ENCODE data around the gene FDCSP.

FDCSP gene

DNA sequence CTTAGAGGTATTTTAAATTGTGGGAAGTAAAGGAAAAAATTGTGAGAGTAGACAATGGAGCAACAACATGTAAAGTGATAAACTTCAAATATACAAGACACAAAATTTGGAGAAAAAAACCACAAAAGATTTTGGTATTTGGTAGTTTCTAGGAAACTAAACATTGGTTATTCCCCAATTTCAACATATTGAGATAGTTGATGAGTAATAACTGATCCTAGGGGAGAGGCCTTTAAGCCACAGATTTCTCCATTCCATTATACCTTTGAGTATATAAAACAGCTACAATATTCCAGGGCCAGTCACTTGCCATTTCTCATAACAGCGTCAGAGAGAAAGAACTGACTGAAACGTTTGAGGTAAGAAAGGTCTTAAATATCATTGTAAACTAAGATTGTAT, at the start of gene FDCSP:
TSS of gene FDCSP (plus strand) at position 301 of the 400 bp plus-strand sequence. CDS start 5,071 bp downstream, outside the sequence.
- no peaks in the 10 kb centered on the region for H3K9me3 ChIP-seq (ENCODE audit: control insufficient read depth, low read length)
- H3K4me3 ChIP-seq (ENCODE audit: low read length): no peak within 1 kb of the TSS
- DNase-seq (ENCODE audit: low read depth): no peak
- H3K36me3 ChIP-seq (ENCODE audit: control insufficient read depth, insufficient read depth, low read length, severe bottlenecking): no peaks in the 10 kb centered on the region
- H3K4me1 ChIP-seq (ENCODE audit: control insufficient read depth, insufficient read depth, low read length): no peaks in the 10 kb centered on the region
- H3K9ac ChIP-seq (ENCODE audit: low read length): no peak within 1 kb of the TSS
- no peaks in the 10 kb centered on the region for H3K27me3 ChIP-seq (replicated peaks; ENCODE audit: control insufficient read depth, insufficient read depth, low read length)

GRCh38 chr4:70177090-70177489, 48.8 kb upstream of the FDCSP start:
- DNase-seq (ENCODE audit: low read depth): no peak
- Histone ChIP-seq H3K4me3 (ENCODE audit: low read length) (no peak overlapping the region), H3K27me3 (replicated peaks; ENCODE audit: control insufficient read depth, insufficient read depth, low read length) (no peaks in the 10 kb centered on the region), H3K9ac (ENCODE audit: low read length) (no peak overlapping the region), H3K4me1 (ENCODE audit: control insufficient read depth, insufficient read depth, low read length) (no peaks in the 10 kb centered on the region), H3K36me3 (ENCODE audit: control insufficient read depth, insufficient read depth, low read length, severe bottlenecking) (no peaks in the 10 kb centered on the region), H3K9me3 (ENCODE audit: control insufficient read depth, low read length) (no peaks in the 10 kb centered on the region)

DNA sequence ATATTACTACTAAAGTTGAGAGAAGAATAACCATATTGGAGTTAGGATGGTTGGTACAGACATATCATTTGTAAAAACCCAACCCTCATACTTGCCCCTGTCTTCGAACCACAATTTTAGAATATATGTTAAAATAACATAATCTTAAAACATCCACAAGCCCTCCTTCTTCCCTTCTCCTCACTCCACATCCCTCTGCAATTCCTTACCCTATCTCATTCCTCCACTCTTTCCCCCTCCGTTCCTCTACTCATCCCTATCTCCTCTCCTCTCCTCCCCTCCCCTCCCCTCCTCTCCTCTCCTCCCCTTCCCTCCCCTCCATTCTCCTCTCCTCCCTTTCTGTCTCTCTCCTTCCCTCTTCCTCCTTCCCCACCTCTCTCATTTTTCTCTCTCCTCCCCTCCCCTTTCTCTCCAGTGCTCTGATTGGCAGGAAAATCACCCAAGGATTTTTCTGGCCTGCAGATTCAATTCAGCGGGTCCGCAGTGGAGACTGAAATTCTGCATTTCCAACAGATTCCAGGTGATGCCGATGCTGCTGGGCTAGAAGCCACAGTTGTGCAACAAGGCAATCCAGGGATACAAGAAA, 47.8 kb upstream of the FDCSP start:
- no peaks in the 10 kb centered on the region for H3K27me3 ChIP-seq (replicated peaks; ENCODE audit: control insufficient read depth, insufficient read depth, low read length)
- no peak for DNase-seq (ENCODE audit: low read depth)

DNA sequence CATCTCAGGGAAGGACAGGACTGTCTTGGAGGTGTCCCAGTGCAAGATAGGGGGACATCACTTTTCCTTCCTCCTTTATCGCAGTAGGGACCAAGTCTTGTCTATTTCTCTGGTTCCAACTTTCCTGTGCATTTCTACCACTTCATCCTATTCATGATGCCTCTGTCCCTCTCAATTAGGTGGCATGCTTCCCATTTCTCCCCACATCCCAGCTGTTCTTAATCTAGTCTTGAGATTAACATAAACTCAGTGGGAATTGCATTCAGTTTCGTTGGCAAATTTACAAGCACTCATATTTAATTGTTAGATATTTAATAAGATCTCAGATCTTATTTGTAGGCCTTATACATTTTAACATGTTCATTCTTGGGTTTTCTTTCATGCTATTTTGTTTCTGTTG, 46.1 kb upstream of the FDCSP start:
- Histone ChIP-seq H3K27me3 (replicated peaks; ENCODE audit: control insufficient read depth, insufficient read depth, low read length) (no peaks in the 10 kb centered on the region), H3K4me3 (ENCODE audit: low read length) (no peak overlapping the region), H3K4me1 (ENCODE audit: control insufficient read depth, insufficient read depth, low read length) (no peaks in the 10 kb centered on the region), H3K9ac (ENCODE audit: low read length) (no peak overlapping the region), H3K36me3 (ENCODE audit: control insufficient read depth, insufficient read depth, low read length, severe bottlenecking) (no peaks in the 10 kb centered on the region), H3K9me3 (ENCODE audit: control insufficient read depth, low read length) (no peaks in the 10 kb centered on the region)
- DNase-seq (ENCODE audit: low read depth): no peak

More for the DNA sequence above, 47.8 kb upstream of the FDCSP start:
- Histone ChIP-seq H3K9me3 (ENCODE audit: control insufficient read depth, low read length) (no peaks in the 10 kb centered on the region), H3K9ac (ENCODE audit: low read length) (no peak overlapping the region), H3K4me1 (ENCODE audit: control insufficient read depth, insufficient read depth, low read length) (no peaks in the 10 kb centered on the region), H3K4me3 (ENCODE audit: low read length) (no peak overlapping the region), H3K36me3 (ENCODE audit: control insufficient read depth, insufficient read depth, low read length, severe bottlenecking) (no peaks in the 10 kb centered on the region)

DNA sequence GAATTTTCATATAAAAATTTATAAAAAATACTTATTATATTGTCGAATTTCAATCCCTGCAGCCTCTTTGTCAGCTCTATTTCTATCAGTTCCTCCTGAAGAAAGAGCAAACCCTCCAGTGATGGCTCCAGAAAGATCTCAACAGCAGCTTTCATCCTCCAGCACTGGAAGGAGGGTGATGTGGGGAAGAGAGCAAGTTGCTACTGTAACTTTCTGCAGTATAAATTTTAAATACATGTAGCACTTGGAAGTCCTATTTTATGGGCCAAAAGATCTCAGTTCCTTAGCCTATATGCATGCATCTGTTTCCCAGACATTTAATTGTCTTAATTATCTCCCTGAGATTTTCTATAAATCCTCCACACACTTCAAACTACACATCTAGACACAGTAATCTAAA, 44.1 kb upstream of the FDCSP start:
- no peak overlapping the region for H3K4me3 ChIP-seq (ENCODE audit: low read length)
- no peaks in the 10 kb centered on the region for H3K4me1 ChIP-seq (ENCODE audit: control insufficient read depth, insufficient read depth, low read length)
- H3K9ac ChIP-seq (ENCODE audit: low read length): no peak overlapping the region
- no peaks in the 10 kb centered on the region for H3K27me3 ChIP-seq (replicated peaks; ENCODE audit: control insufficient read depth, insufficient read depth, low read length)
- no peak for DNase-seq (ENCODE audit: low read depth)
- H3K9me3 ChIP-seq (ENCODE audit: control insufficient read depth, low read length): no peaks in the 10 kb centered on the region
- H3K36me3 ChIP-seq (ENCODE audit: control insufficient read depth, insufficient read depth, low read length, severe bottlenecking): no peaks in the 10 kb centered on the region

- no peak for DNase-seq (ENCODE audit: low read depth)
- no peak overlapping the region for H3K4me3 ChIP-seq (ENCODE audit: low read length)
- H3K9me3 ChIP-seq (ENCODE audit: control insufficient read depth, low read length): no peaks in the 10 kb centered on the region
- H3K9ac ChIP-seq (ENCODE audit: low read length): no peak overlapping the region
- H3K27me3 ChIP-seq (replicated peaks; ENCODE audit: control insufficient read depth, insufficient read depth, low read length): no peaks in the 10 kb centered on the region
- no peaks in the 10 kb centered on the region for H3K36me3 ChIP-seq (ENCODE audit: control insufficient read depth, insufficient read depth, low read length, severe bottlenecking)
- no peaks in the 10 kb centered on the region for H3K4me1 ChIP-seq (ENCODE audit: control insufficient read depth, insufficient read depth, low read length)
Measured at GRCh38 chr4:70182517-70183167, 43.3 kb upstream of the FDCSP start.

DNA sequence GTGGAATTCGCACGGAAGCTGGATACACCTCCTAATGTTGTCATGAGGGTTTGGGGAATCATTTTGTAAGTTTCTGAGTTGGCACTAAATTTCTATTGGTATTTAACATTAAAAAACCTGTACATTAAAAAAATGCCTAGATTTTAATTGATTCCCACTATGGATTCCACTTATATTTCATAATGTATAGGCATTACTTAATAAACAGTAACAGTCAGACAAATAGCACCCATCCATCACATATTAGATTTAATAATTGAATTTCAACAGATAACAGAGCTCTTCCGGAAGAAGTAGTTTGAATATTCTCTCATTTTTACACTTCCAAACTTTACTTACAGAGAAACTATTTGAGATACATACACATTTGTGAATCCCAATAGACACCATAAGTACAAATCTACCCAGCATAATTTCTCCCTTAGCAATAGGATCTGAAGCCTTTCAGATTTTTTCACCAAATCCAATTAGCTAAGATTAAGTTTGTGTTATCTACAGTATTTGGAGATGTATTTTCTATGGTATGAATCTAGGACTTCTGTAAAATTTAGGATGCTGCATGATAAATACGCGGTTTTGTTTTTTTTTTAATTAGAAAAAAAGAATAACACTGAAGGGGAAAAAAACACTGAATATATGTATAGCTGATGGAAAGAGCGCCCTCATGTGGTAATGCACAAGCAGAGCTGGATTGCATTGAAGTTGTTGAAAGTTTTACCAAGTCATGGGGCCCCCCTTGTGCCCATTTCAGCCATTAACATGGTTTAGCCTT, 42.6 kb upstream of the FDCSP start:
- no peaks in the 10 kb centered on the region for H3K27me3 ChIP-seq (replicated peaks; ENCODE audit: control insufficient read depth, insufficient read depth, low read length)
- H3K4me1 ChIP-seq (ENCODE audit: control insufficient read depth, insufficient read depth, low read length): no peaks in the 10 kb centered on the region
- H3K4me3 ChIP-seq (ENCODE audit: low read length): no peak overlapping the region
- H3K36me3 ChIP-seq (ENCODE audit: control insufficient read depth, insufficient read depth, low read length, severe bottlenecking): no peaks in the 10 kb centered on the region
- DNase-seq (ENCODE audit: low read depth): peak; percentile 85
- H3K9ac ChIP-seq (ENCODE audit: low read length): no peak overlapping the region
- no peaks in the 10 kb centered on the region for H3K9me3 ChIP-seq (ENCODE audit: control insufficient read depth, low read length)

- DNase-seq (ENCODE audit: low read depth): no peak
- H3K4me3 ChIP-seq (ENCODE audit: low read length): no peak overlapping the region
- no peaks in the 10 kb centered on the region for H3K27me3 ChIP-seq (replicated peaks; ENCODE audit: control insufficient read depth, insufficient read depth, low read length)
- H3K9ac ChIP-seq (ENCODE audit: low read length): no peak overlapping the region
- no peaks in the 10 kb centered on the region for H3K4me1 ChIP-seq (ENCODE audit: control insufficient read depth, insufficient read depth, low read length)
- H3K36me3 ChIP-seq (ENCODE audit: control insufficient read depth, insufficient read depth, low read length, severe bottlenecking): no peaks in the 10 kb centered on the region
- no peaks in the 10 kb centered on the region for H3K9me3 ChIP-seq (ENCODE audit: control insufficient read depth, low read length)
Measured at GRCh38 chr4:70183940-70184246, 42.0 kb upstream of the FDCSP start.

DNA sequence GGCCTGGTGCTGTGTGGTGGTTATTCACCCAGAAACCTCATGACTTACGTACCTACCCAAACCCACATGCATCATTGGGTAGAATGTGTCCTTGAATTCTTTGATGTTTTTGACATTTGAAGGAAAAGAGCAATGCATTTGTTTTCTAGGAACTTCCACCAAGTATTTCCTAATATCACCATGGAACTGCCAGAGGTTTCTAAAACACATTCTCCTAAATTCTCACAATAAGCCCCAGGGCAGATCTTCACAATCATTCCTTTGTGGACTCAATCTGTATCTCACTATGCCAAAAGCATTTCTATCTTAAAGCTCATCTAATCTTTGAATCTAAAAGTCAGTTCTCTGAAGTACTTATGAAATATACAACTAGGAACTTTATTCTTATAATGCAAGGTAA, 38.7 kb upstream of the FDCSP start:
- peak; percentile 50 for DNase-seq (ENCODE audit: low read depth)
- H3K27me3 ChIP-seq (replicated peaks; ENCODE audit: control insufficient read depth, insufficient read depth, low read length): no peaks in the 10 kb centered on the region
- no peaks in the 10 kb centered on the region for H3K4me1 ChIP-seq (ENCODE audit: control insufficient read depth, insufficient read depth, low read length)
- H3K9me3 ChIP-seq (ENCODE audit: control insufficient read depth, low read length): no peaks in the 10 kb centered on the region
- H3K4me3 ChIP-seq (ENCODE audit: low read length): no peak overlapping the region
- H3K9ac ChIP-seq (ENCODE audit: low read length): no peak overlapping the region
- H3K36me3 ChIP-seq (ENCODE audit: control insufficient read depth, insufficient read depth, low read length, severe bottlenecking): no peaks in the 10 kb centered on the region

DNA sequence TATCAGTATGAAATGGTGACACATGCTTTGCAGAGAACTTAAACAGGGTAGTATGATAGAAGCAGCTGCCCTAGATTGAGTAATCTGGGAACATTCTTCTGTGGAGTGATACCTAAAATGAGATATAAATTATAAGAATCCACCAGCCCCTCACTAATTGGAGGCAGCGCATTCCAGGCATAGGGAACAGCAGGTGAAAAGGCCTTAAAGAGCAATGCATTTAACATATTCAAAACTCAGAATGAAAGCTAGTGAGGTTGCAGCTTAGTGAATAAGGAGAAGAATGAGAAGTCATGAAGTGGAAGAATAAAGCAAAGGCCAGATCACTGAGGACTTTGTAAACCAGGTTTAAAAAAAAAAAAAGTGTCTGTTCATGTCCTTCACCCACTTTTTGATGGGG, 35.3 kb upstream of the FDCSP start:
- no peak overlapping the region for H3K9ac ChIP-seq (ENCODE audit: low read length)
- H3K4me3 ChIP-seq (ENCODE audit: low read length): no peak overlapping the region
- H3K4me1 ChIP-seq (ENCODE audit: control insufficient read depth, insufficient read depth, low read length): no peaks in the 10 kb centered on the region
- H3K9me3 ChIP-seq (ENCODE audit: control insufficient read depth, low read length): no peaks in the 10 kb centered on the region
- H3K36me3 ChIP-seq (ENCODE audit: control insufficient read depth, insufficient read depth, low read length, severe bottlenecking): no peaks in the 10 kb centered on the region
- DNase-seq (ENCODE audit: low read depth): no peak
- no peaks in the 10 kb centered on the region for H3K27me3 ChIP-seq (replicated peaks; ENCODE audit: control insufficient read depth, insufficient read depth, low read length)

- Histone ChIP-seq H3K36me3 (ENCODE audit: control insufficient read depth, insufficient read depth, low read length, severe bottlenecking) (no peaks in the 10 kb centered on the region), H3K4me3 (ENCODE audit: low read length) (no peak overlapping the region), H3K9me3 (ENCODE audit: control insufficient read depth, low read length) (no peaks in the 10 kb centered on the region), H3K9ac (ENCODE audit: low read length) (no peak overlapping the region), H3K27me3 (replicated peaks; ENCODE audit: control insufficient read depth, insufficient read depth, low read length) (no peaks in the 10 kb centered on the region), H3K4me1 (ENCODE audit: control insufficient read depth, insufficient read depth, low read length) (no peaks in the 10 kb centered on the region)
- DNase-seq (ENCODE audit: low read depth): no peak
Measured at GRCh38 chr4:70191647-70192046, 34.3 kb upstream of the FDCSP start.

All from adipocyte (in vitro differentiated cells).